H9 (cell line): Measurements from ENCODE around the gene FAM53B. TPM values are rescaled to one million over a fixed set of nuclear protein-coding genes. Genes with fewer than 3 reads are reported as not detected.
"Not testable (repeated sequence)": the region's sequence is repeated elsewhere in the genome, so short reads cannot be mapped to it uniquely, and the experiment has no call there.

Source experiments
- DNase-seq: peaks from one replicate; pipeline ENCODE4 v3.0.0-alpha.2; 2017
- H2AFZ ChIP-seq: one replicate; pipeline ENCODE4 v1.6.1; 2013; ENCODE audit warnings: mild to moderate bottlenecking, low read length, control low read depth, moderate library complexity
- H2AK5ac ChIP-seq: 2 replicates; pipeline ENCODE4 v1.6.1; 2013; ENCODE audit warnings: low read length, control low read depth, mixed read lengths; ENCODE audit not compliant: insufficient read length
- H2BK120ac ChIP-seq: one replicate; pipeline ENCODE4 v1.6.1; 2013; ENCODE audit warnings: low read depth, mild to moderate bottlenecking, low read length, control low read depth, inconsistent platforms; ENCODE audit not compliant: poor library complexity, severe bottlenecking
- H2BK12ac ChIP-seq: 2 replicates; pipeline ENCODE4 v1.6.1; 2013; ENCODE audit warnings: low read length, control low read depth, mixed read lengths, low read depth; ENCODE audit not compliant: insufficient read length
- H2BK15ac ChIP-seq: 2 replicates; pipeline ENCODE4 v1.6.1; 2013; ENCODE audit warnings: low read depth, low read length, control low read depth
- H2BK20ac ChIP-seq: one replicate; pipeline ENCODE4 v1.6.1; 2013; ENCODE audit warnings: low read depth, mild to moderate bottlenecking, low read length, control low read depth, inconsistent platforms; ENCODE audit not compliant: poor library complexity, severe bottlenecking
- H2BK5ac ChIP-seq: 2 replicates; pipeline ENCODE4 v1.6.1; 2013; ENCODE audit warnings: low read length, control low read depth, mixed read lengths; ENCODE audit not compliant: insufficient read length
- H3K14ac ChIP-seq: 2 replicates; pipeline ENCODE4 v1.6.1; 2013; ENCODE audit warnings: low read length, control low read depth; ENCODE audit not compliant: insufficient read depth
- H3K18ac ChIP-seq: 2 replicates; pipeline ENCODE4 v1.6.1; 2013; ENCODE audit warnings: low read depth, mild to moderate bottlenecking, mixed read lengths, low read length, control low read depth; ENCODE audit not compliant: insufficient read length
- H3K23ac ChIP-seq: 2 replicates; pipeline ENCODE4 v1.6.1; 2013; ENCODE audit warnings: low read length, control low read depth, mixed read lengths, low read depth; ENCODE audit not compliant: insufficient read length
- H3K23me2 ChIP-seq: 2 replicates; pipeline ENCODE4 v1.6.1; 2013; ENCODE audit warnings: low read depth, mild to moderate bottlenecking, mixed read lengths, low read length, control low read depth; ENCODE audit not compliant: insufficient read length, poor library complexity, severe bottlenecking
- H3K27ac ChIP-seq: 2 replicates; pipeline ENCODE4 v1.5.1; 2013; ENCODE audit warnings: low read length, control low read depth, mixed read lengths, low read depth; ENCODE audit not compliant: insufficient read length
- H3K27me3 ChIP-seq: 2 replicates; pipeline ENCODE4 v1.6.1; 2013; ENCODE audit warnings: low read length, control low read depth, inconsistent platforms; ENCODE audit not compliant: insufficient read depth
- H3K4ac ChIP-seq: 2 replicates; pipeline ENCODE4 v1.6.1; 2013; ENCODE audit warnings: low read depth, mild to moderate bottlenecking, control low read depth, inconsistent platforms, low read length, moderate library complexity
- H3K4me1 ChIP-seq: 2 replicates; pipeline ENCODE4 v1.6.1; 2013; ENCODE audit warnings: low read length, control low read depth, inconsistent platforms; ENCODE audit not compliant: insufficient read depth
- H3K4me2 ChIP-seq: 2 replicates; pipeline ENCODE4 v1.6.1; 2013; ENCODE audit warnings: low read length, control low read depth, mixed read lengths; ENCODE audit not compliant: insufficient read length, insufficient read depth
- H3K56ac ChIP-seq: 2 replicates; pipeline ENCODE4 v1.6.1; 2013; ENCODE audit warnings: low read depth, mild to moderate bottlenecking, mixed read lengths, low read length, control low read depth; ENCODE audit not compliant: insufficient read length
- H3K79me1 ChIP-seq: 2 replicates; pipeline ENCODE4 v1.6.1; 2013; ENCODE audit warnings: low read depth, mild to moderate bottlenecking, moderate library complexity, low read length, control low read depth, inconsistent platforms; ENCODE audit not compliant: insufficient read depth, poor library complexity, severe bottlenecking
- H3K79me2 ChIP-seq: 2 replicates; pipeline ENCODE4 v1.6.1; 2013; ENCODE audit warnings: low read length, control low read depth, inconsistent platforms; ENCODE audit not compliant: insufficient read depth
- H3K9ac ChIP-seq: 2 replicates; pipeline ENCODE4 v1.6.1; 2013; ENCODE audit warnings: low read length, control low read depth, mixed read lengths; ENCODE audit not compliant: insufficient read length; ENCODE audit errors: extremely low read depth
- H3K9me3 ChIP-seq: one replicate; pipeline ENCODE4 v1.6.1; 2013; ENCODE audit warnings: low read depth, low read length, inconsistent platforms; ENCODE audit not compliant: control insufficient read depth
- H3T11ph ChIP-seq: one replicate; pipeline ENCODE4 v1.6.1; 2013; ENCODE audit warnings: mild to moderate bottlenecking, low read length, control low read depth, inconsistent platforms
- H4K20me1 ChIP-seq: one replicate; pipeline ENCODE4 v1.6.1; 2013; ENCODE audit not compliant: control insufficient read depth, insufficient read length, insufficient read depth
- H4K5ac ChIP-seq: 2 replicates; pipeline ENCODE4 v1.6.1; 2013; ENCODE audit warnings: low read depth, mild to moderate bottlenecking, mixed read lengths, low read length, control low read depth; ENCODE audit not compliant: insufficient read length
- H4K8ac ChIP-seq: replicated peaks from 2 replicates; pipeline ENCODE4 v1.6.1; 2013; ENCODE audit warnings: low read length, control low read depth, mixed read lengths, low read depth; ENCODE audit not compliant: insufficient read length
- H4K91ac ChIP-seq: 2 replicates; pipeline ENCODE4 v1.6.1; 2013; ENCODE audit warnings: low read depth, mild to moderate bottlenecking, moderate library complexity, mixed read lengths, low read length, control low read depth; ENCODE audit not compliant: insufficient read length
- H3K27ac Mint-ChIP-seq, 3 experiments: 2 replicates in 2 of 3; 3 replicates in 1 of 3; pipeline ENCODE4 v1.8.0; 2020 to 2021; ENCODE audit warnings: mixed read lengths in 3 of 3, mild to moderate bottlenecking in 1 of 3, moderate library complexity in 1 of 3
- H3K27me3 Mint-ChIP-seq: 2 replicates; pipeline ENCODE4 v1.8.0; 2021; ENCODE audit warnings: low read depth, mild to moderate bottlenecking, moderate library complexity, mixed read lengths
- H3K36me3 Mint-ChIP-seq, 3 experiments: 2 replicates in 2 of 3; 3 replicates in 1 of 3; pipeline ENCODE4 v1.8.0; 2020 to 2021; ENCODE audit warnings: low read depth in 3 of 3, mixed read lengths in 3 of 3; ENCODE audit not compliant: insufficient read depth in 1 of 3
- H3K4me1 Mint-ChIP-seq, 2 experiments: 2 replicates each; pipeline ENCODE4 v1.8.0; 2020; ENCODE audit warnings: mixed read lengths in 2 of 2
- H3K4me3 Mint-ChIP-seq, 2 experiments: 2 replicates in 1 of 2; 3 replicates in 1 of 2; pipeline ENCODE4 v1.8.0; 2020 to 2021; ENCODE audit warnings: mild to moderate bottlenecking in 2 of 2, mixed read lengths in 2 of 2, moderate library complexity in 1 of 2
- H3K9me3 Mint-ChIP-seq, 2 experiments: 2 replicates in 1 of 2; 3 replicates in 1 of 2; pipeline ENCODE4 v1.8.0; 2020; ENCODE audit warnings: mild to moderate bottlenecking in 2 of 2, mixed read lengths in 2 of 2, moderate library complexity in 1 of 2
- CTCF ChIP-seq: fragments of 200-600 bp; sonication (generic); conservative IDR thresholded peaks from 3 replicates; pipeline ENCODE4 v1.8.0; 2021; ENCODE audit warnings: antibody characterized with exemption, mild to moderate bottlenecking
- WGBS: extraction: QIAGEN DNeasy Blood & Tissue Kit; methylation state at CpG from one replicate; pipeline ENCODE4 v1.1.7; 2013; ENCODE audit warnings: missing lambda C conversion rate, low lambda C conversion rate, mixed read lengths; ENCODE audit not compliant: insufficient read length; ENCODE audit errors: extremely low coverage; 5-methylcytosine and 5-hydroxymethylcytosine counted together
- total RNA-seq: library from RNA; stranded (reverse); gene quantifications from 2 replicates; pipeline ENCODE4 v1.2.1, GENCODE V29; 2021

Gene FAM53B
- total RNA-seq, 1 experiment from 2014 or later = 11.5 TPM

DNA sequence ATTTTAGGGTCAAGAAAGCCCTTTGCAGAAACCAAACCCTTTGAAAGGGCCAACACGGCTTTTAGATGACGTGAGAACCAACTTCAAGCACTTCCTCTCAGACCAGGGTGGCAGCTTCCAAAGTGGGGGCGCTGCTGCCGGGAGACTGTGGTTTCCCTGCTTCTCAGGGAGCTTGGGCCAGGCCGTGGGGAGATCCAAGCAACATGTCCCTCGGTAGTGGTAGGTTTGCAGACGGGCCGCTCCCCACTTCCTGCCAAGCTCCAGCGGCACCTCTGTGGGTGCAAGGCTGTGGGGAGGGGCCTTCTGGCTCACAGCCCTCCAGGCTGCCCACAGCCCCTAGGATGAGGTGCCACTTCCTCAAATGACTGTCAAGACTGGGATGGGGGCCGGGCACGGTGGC lies 132.4 kb downstream of the FAM53B start:
- H3K27ac ChIP-seq = no peak overlapping the region
- no peak overlapping the region for H3K9ac ChIP-seq
- H3K4me2 ChIP-seq = no peak overlapping the region
- H3K79me1 ChIP-seq = no peaks in the 10 kb centered on the region
- H2BK15ac ChIP-seq = no peak overlapping the region
- no peak overlapping the region for H3K27ac Mint-ChIP-seq
- H2BK120ac ChIP-seq = no peak overlapping the region
- no peaks in the 10 kb centered on the region; a peak in 1 of 7 replicates for H3K36me3 Mint-ChIP-seq
- no peak overlapping the region for H3K4me3 Mint-ChIP-seq
- H2BK12ac ChIP-seq = no peak overlapping the region
- H3T11ph ChIP-seq = no peak overlapping the region
- TF ChIP-seq CTCF = no peak
- H3K9me3 Mint-ChIP-seq = no peaks in the 10 kb centered on the region
- no peak overlapping the region for H3K4ac ChIP-seq
- no peak overlapping the region for H3K18ac ChIP-seq
- no peaks in the 10 kb centered on the region for H3K23me2 ChIP-seq
- H3K9me3 ChIP-seq = no peaks in the 10 kb centered on the region
- H3K23ac ChIP-seq = no peak overlapping the region
- H3K56ac ChIP-seq = no peak overlapping the region
- no peak overlapping the region for H4K5ac ChIP-seq
- no peak for DNase-seq
- H3K4me1 ChIP-seq = peaks cover 2% of the 10 kb centered on the region; the same call in 1 of the 2 replicates
- H3K4me1 Mint-ChIP-seq = peaks cover 11 to 22% of the 10 kb centered on the region in 2 experiments
- no CpG with 5 or more reads among the region's 11 CpGs for WGBS
- no peak overlapping the region for H3K14ac ChIP-seq
- no peak overlapping the region for H2BK20ac ChIP-seq
- H4K91ac ChIP-seq = no peak overlapping the region
- H3K27me3 Mint-ChIP-seq = peaks cover 2% of the 10 kb centered on the region; the same call in 1 of the 2 replicates
- H2AK5ac ChIP-seq = no peak overlapping the region
- H3K27me3 ChIP-seq = no peaks in the 10 kb centered on the region
- no peak overlapping the region for H4K8ac ChIP-seq
- peaks cover 3% of the 10 kb centered on the region for H4K20me1 ChIP-seq
- H3K79me2 ChIP-seq = no peaks in the 10 kb centered on the region
- H2BK5ac ChIP-seq = no peak overlapping the region
- no peak overlapping the region for H2AFZ ChIP-seq

- DNase-seq = not testable (repeated sequence)
- peaks cover 8 to 17% of the 10 kb centered on the region in 2 experiments for H3K4me1 Mint-ChIP-seq
Observed at GRCh38 chr10:124610851-124611250, 133.3 kb downstream of the FAM53B start.

More at GRCh38 chr10:124610851-124611250, 133.3 kb downstream of the FAM53B start:
- H2BK20ac ChIP-seq, H2BK12ac ChIP-seq, H4K5ac ChIP-seq, H3K14ac ChIP-seq, H4K91ac ChIP-seq, H2BK5ac ChIP-seq, H3K36me3 Mint-ChIP-seq, H2BK120ac ChIP-seq, H3K9me3 Mint-ChIP-seq, H3K79me2 ChIP-seq, H3K4me1 ChIP-seq, H3K27me3 Mint-ChIP-seq, H3K4me3 Mint-ChIP-seq, H3K9me3 ChIP-seq, H3K27ac Mint-ChIP-seq, H4K8ac ChIP-seq, H3K56ac ChIP-seq, H2AK5ac ChIP-seq, H2BK15ac ChIP-seq, H3K4ac ChIP-seq, H3K27me3 ChIP-seq, H4K20me1 ChIP-seq, H3K23me2 ChIP-seq, H3T11ph ChIP-seq, H3K18ac ChIP-seq, H3K4me2 ChIP-seq, H3K27ac ChIP-seq, H3K23ac ChIP-seq, H3K79me1 ChIP-seq, H2AFZ ChIP-seq, H3K9ac ChIP-seq: not testable (repeated sequence)
- 100% methylated on average over 1 of the region's 17 CpGs for WGBS
